GM21723 (cell line): ENCODE measurements around the gene KPTN.

Experiments used
- ATAC-seq: cut with Tn5 transposase; IDR thresholded peaks from one replicate; pipeline ENCODE4 v1.9.1; 2021; ENCODE audit warnings: mild to moderate bottlenecking, moderate library complexity; ENCODE audit not compliant: unreplicated experiment

The KPTN gene

DNA sequence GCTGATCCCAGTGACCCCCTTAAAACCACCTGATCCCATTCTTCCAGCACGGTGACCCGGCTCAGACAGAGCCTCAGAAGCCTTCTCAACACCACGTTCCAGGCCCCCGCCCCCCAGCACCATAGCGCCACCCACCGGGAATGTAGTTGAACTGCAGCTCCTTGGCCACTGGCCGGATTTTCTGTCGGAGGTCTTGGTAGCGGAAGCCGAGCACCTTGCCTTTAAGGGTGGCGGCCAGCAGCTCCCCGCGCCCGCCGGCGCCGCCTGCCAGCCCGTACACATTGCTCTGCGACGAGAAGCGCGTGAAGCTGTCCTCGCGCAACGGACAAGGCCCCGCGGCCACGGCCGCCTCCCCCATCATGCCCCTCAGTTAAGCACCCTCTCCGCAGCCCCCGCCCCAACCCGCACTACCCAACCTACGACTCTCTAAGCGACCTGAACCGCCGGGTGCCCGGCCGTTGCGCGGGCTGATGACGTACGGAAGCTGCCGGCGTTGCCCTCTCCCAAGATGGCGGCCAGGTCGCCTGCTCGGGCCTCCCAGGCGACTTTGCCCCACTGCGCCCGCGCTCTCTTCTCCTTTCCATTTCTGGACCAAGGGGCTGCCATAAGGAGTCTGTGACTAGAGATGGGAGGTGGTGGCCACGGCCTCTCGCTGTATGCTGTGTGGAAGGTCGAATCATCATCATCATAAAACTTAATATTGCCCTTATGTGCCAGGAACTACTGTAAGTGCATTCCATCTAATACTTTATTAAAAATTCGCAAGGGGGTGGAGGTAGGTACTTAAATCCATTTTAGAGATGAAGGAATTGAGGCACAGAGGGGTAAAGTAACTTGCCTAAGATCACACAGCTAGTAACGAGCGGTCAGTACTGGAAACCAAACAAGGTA, at the start of gene KPTN:
TSS of gene KPTN (minus strand) at position 420 of the 891 bp plus-strand sequence. CDS start at position 361, 59 bp downstream.
- peak; percentile 61 for ATAC-seq

DNA sequence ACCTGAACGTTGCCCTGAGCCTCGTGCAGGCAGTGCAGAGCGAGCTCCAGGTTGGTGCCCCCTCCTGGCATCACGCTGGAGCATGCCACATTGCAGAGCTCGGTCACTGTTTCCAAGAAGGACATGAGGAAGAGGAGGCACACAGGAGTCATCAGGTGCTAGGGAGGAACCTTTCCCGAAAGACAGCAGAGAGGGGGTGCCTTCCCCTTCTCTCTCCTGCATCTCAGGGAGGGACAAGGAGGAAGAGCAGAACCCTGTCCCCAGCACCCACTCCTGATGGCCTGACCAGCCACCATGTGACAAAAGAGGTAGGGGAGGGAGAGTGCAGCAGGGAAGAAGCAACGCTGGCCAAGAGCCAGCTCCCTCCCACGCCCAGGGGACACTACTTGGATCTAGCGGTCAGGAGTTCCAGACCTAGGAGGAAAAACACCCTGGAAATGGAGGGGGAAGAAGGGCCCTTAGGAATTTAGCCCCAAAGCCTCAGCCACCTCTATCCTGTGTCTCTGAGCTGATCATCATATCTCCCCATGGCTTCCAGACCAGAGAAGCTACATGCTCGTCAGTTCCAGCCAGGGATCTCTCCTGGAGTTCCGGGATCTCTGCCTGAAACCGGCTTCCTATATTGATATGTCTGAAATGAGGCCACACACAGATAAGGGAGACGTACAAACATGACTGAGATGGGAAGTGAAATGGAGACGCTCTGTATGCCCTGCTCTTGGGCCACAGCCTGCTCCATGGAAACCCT, 47.8 kb upstream of the KPTN start:
- no peak for ATAC-seq

DNA sequence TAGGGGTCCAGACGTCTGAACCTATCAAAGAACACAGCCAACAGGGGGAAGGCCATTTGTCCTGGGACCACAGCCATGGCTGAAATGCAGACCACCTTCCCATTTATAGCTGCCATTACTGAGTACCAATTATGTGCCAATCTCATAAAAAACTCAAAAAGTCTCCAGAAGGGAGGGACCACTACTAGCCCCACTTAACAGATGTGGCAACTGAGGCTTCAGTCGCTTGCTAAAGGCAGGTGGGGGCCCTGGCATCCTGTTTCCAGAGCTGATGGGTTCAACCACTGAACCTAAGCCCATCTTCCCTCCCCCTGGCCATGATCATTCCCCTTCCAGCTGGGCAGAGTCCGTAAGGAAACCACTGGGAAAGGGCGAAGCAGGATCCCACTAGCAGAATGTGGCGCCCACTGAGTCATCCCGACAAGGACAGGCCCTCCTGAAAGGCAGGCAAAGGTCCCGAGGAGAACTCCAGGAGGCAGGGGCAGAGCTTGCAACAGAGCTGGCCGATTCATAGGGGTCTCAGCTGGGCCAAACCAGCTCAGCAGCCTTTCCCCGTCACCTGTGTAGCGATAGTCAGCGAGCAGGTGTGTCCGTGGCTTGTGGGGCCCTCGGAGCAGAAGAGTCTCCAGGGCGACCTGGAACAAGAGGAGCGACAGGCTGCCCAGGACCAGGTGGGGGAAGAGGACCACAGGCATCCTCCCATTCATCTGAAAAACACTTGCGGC, 45.2 kb upstream of the KPTN start:
- no peak for ATAC-seq

DNA sequence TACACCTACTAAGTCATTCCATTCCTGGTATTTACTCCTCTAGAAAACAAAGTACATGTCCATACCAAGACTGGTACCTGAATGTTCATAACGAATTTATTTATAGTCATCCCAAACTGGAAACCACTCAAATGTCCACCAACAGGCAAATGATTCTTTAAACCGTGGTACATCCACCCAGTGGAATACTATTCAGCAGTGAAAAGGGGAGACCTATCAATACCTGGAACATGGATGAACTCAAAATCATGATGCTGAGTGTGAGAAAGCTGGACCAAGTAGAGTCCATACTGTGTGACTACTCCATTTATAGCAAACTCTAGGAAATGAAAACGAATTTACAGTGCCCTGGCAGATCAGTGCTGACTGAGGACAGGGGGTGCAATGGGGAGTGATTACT, 42.8 kb upstream of the KPTN start:
- no peak for ATAC-seq

DNA sequence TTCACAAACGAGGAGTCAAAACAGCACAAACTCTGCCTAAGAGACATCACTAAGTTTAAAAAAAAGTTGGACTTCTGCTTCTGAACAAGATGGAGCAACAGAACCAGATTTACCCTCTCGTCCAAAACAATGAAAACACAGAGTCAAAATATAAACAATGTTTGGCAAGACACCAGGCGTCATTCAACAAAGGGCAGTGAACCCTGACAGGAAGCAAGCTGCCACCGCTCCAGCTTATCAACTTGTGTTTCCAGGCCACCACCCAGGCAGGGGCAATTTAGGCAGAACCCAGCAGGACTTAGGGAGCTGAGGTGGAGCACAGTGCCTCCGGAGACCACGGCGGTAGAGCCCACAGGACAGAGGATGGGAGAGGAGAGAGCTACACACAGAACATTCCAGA, 39.5 kb upstream of the KPTN start:
- no peak for ATAC-seq

DNA sequence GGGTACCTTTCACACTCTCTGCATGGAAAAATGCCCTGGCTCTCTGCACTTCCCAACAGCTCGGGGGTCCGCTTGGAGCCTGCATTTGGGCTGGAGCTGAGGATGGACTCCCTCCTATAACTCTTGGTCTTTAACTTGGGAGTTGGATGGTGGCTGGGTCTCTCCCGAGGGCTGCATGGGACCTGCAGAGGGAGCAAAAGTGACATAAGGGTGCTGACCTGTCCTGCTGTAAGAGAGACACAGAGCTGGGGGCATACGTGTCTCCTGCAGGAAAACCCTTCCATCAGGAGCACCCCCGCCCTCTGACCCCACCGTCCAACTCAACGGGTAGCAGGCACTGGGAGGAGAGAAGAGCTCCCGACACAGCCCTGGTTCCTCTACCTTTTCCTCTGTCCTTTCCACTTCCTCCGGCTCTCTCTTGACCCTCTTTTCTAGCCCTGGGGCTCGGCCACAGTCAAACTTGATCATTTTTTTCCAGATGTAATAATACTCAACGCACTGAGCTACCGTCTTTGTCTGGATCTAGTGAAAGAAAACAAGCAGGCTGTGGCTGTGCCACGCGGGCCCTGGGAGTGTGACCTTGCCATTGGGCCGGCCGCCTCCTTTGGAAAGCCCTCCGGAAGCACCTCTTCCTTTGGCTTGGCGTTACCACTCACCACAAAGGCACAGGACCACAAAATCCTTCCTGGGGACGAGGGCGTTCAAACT, 37.6 kb upstream of the KPTN start:
- ATAC-seq = no peak

DNA sequence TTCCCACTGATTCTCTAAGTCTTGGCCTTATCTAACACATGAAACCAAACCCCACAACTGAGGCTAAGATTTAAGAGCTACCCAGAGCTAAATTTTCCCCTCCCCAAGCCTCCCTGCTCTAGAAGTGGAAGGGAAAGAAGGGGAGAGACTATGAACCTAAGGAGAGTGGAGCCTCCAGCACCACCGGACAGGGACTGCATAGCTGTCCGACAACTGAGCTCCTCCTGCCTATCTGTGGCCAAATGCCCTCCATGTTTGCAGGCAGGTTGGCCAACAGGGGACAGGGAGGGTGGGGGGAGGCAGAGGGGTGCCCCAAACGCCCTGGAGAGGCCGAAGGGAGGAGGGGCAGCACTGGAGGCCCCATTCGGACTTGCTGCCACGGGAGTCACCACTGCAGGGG, 36.8 kb upstream of the KPTN start:
- ATAC-seq = no peak

DNA sequence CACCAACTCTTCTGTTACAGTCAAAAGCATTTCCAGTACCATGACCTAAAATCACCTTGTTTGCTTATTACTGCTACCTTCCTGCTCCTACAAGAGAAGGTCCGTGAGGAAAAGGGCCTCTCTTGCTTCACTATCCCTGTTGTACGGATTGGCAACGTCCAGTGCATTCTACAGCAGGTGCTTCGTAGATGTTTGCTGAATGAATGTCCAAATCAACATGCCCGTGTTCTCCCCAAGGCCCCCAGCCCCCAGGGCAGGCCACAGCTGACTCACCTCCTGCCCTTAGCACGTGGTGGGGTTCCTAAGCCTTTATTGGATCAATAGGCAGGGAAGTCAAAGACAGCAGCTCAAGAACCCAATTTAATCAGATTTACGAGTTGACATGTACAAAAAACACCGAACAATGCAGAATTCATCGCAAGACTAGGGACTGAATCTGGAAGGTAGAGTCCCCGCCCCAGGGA, 36.4 kb upstream of the KPTN start:
- ATAC-seq = no peak

DNA sequence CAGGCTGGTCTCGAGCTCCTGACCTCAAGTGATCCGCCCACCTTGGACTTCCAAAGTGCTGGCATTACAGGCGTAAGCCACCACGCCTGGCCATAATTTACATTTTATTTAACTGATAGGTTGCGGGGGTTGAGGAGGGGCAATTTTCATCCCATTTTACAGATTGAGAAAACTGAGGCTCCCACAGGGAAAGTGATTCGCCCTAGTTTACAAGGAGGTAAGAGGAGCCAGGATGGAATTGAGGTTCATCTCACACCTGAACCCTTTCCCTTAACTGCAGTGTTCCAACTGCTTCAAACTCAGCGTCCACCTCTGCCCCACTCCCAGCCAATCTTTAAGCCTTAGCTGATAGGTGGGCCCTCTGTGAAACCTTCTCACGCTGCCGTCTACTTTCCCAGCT, 34.8 kb upstream of the KPTN start:
- ATAC-seq = no peak

DNA sequence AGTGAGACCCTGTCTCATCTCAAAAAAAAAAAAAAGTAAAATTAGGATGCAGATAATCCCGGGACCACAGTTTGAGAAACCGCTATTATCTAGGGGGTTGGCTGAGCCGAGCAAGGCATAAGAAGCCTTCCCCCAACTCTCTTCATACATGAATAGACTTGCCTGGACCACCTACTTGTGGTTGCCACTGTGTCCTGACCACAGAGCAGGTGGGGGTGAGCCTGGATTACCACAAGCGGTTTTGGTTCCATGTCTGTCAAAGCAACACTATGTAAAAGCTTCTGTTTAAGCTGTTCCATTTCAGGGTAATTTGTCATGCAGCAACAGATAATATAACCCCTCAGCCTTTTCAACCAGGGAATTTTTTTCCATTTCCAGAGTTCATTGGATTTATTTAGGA, 34.1 kb upstream of the KPTN start:
- no peak for ATAC-seq

DNA sequence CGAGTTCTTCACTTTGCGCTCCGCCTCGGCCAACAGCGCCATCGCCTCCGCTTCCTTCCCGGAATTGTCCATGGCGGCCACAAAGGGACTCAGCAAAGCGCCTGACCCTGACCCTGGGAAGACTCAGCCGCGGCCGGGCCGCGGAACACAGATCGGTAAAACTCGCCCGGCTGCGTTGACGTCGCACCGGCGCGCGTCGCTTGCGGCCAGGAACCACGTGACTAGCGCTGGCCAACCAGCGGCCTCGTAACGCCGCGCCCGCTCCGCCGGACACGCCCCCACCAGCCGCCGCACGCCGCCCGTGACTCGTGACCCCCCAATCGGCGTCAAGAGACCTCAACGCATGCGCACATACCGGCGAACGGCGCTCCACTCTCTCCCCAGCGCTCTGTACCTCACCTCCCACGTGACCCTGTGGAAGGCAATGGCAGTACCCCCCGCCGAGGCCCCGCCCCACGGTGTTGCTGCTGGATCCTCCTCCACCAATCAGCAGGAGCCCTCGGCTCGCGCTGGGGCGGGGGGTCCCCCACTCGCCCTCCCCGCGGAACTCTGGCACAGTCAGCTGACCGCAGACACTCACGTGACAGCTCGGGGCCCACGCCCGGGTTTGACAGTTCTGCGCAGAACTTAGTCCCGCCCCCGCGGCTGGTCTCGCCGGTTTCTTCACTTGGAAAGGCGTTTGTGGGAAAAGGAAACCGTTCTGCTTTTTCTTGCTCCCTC, 31.0 kb upstream of the KPTN start, which contains the start of gene NAPA:
TSS of gene NAPA (minus strand) at position 195 of the 720 bp plus-strand sequence. CDS start at position 72, 123 bp downstream.
- peak; percentile 85 for ATAC-seq

DNA sequence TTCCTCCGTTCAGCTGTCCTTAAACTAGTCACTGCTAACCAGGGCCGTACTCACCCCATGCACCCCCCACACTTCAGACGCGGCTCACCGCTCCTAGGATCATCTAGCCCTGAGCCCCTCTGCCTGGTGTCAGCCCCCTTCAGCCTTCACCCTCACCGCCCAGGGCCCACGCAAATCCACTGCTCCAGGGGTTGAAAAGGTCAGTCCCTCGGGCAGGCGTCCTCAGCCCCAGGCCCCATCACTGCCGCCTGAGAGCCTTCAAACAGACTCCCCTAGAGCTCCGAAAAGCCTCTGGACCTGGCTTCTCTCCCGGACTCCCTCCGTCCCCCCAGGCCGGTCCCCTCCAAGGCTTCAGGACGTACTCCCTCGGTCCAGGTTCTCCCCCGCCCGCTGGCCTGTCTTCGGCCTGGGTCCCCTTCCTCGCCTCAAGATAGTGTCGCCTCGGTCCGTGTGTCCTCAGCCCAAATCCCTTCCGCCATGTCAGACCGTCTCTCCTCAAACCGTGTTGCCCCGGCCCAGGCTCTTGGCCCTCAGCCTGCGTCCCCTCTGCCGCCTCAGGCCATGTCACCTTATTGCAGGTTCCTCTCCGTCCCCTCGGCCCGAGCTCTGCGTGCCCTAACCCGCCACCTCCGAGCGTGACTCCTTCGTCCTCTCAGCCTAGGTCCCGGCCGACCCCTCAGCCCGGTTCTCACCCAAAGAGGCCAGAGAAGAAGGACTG, 30.3 kb upstream of the KPTN start:
- ATAC-seq = peak; percentile 3

DNA sequence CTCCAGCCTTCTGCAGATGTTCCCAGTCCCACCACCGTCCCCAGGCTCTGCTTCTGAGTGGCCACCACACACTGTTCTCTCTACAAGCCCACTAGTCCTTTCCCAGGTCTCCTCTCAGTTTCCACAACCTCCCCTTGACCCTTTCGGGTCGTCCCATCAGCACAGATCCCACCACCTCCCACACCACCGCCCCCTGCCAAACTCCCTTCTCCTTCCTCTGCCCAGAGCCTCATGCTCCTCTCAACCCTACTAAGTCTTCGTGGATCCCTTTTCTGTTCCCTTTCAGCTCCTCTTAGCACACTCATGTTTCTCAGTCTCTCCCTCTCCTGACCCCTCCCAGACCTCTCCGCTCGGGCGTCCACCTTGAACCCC, 28.9 kb upstream of the KPTN start:
- no peak for ATAC-seq

DNA sequence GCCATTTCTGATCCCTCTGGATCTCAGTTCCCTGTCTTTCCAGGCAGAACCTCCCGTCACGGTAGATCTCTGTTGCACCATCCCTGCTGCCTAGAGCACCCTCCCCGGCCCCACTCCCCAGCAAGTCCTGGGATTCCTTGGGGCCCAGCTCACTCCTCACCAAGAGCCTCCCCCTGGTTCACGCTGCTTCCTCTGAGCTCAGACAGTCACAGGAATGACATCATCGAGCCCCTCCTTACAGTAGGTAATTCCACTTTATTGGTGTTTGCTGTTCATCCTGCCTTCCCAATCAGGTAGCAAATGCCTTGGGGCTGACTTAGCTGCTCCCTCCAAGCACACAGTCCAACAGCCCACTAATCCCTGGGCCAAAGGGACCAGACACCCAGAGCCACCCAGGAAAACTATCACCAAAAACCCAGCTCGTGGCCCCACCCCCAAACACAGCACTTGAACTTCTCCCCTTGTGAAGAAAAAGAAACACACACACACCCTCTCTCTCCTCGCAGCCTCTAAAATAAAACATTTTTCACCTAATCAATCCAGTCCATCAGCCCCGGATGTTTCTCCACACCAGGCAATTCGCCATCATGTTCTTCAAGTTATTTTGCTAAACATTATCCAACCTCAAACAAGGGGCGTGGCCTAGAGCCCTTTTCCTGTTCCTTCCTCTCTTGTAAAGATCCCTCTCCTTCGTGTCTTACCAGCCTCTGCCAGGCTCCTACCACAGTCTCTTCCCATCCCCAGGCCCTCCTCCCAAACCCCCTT, 28.3 kb upstream of the KPTN start:
- no peak for ATAC-seq

DNA sequence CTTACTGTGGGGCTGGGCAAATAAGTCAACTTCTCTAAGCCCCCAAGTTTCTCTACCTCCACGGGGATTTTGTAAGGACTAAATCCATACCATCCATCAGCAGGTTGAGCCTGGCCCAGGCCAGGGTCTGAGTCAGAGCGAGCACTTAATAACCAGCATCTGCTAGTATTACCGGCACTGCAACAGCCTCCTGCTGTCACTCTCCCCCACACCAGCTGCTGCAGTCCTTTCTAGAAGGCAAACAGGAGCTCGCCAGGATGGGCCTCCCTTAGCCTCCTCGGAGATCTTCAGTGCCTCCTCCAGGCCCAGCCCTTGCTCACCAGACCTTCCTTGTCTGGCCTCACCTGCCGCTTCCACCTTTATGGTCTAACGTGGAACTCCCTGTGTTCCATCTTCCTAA, 27.7 kb upstream of the KPTN start:
- no peak for ATAC-seq

DNA sequence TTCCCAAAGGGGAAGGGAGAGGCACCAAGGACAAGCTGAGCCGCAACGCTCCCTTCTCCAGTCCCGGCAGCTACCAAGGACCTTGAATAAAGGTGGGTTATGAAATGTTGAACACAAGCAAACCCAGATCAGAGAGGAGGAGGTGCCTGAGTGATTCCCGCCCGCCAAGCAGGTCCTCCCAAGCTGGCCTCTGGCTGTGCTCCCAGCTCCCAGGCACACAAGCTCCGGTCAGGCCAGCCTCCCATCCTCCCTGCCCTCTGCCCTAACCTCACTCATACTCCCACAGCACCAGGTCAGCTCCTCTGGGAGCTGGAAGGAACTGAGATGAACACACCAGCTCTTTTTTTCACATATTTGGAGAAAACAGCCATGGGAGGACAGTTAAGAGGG, 27.1 kb upstream of the KPTN start:
- no peak for ATAC-seq

DNA sequence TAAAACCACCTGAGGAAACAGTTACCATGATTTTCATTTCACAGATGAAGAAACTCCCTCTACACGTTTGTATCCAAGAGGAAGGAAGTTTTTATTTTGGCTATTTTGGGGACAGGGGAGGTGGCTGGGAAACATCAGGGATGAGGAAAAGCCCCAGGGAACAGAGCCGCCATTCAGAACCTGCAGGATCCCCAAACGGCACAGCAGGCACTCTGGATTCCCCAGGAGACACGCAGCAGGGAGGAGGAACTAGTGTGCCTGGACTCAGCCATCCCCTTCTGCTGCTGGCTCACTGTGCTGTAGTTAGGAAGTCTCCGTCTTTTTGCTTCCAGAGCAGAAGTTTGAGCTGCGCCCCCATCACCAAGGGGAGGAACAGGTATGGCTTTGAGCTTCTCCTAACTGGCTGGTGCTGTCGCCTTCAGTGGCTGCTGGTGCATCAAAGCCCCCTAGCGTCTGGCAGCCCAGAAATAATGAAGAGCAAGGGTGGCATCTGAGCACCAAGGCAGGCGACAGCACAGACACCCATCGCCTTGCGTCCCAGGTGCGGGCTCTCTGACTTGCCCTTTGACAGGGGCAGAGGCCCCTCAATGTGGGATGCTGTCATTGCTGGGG, 26.6 kb upstream of the KPTN start:
- ATAC-seq = no peak

DNA sequence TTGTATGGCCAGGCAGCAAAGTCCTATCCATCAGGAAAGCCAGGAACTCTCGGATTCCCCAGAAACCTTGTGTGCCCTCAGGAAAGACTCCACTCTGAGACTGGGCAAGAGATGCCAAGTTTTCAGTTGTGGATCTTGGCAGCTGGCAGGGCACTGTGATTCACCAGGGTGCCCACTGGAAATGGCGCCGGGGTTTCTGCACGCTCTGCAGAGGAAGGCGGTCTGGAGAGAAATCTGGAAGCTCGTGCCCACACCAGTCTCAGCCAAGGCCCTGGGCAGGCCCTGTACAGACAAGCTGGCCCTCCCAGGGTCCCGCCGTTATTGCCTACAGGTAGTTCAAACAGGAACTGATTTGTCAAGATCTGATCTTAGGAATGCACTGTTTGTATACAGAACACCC, 26.0 kb upstream of the KPTN start:
- no peak for ATAC-seq
